BE2C (cell line): ENCODE data around the gene FAM236B.
"Not testable (repeated sequence)": the region's sequence is repeated elsewhere in the genome, so short reads cannot be mapped to it uniquely, and the experiment has no call there.

Source experiments
- DNase-seq: peaks from one replicate; pipeline ENCODE4 v3.0.0-alpha.2; 2020
- H3K27me3 ChIP-seq: fragments of 250-450 bp; sonication (Bioruptor Pico); 2 replicates; pipeline ENCODE4 v1.5.1; 2020; ENCODE audit warnings: mild to moderate bottlenecking
- H3K36me3 ChIP-seq: fragments of 250-450 bp; sonication (Bioruptor Pico); 2 replicates; pipeline ENCODE4 v1.5.1; 2020; ENCODE audit warnings: mild to moderate bottlenecking
- H3K4me1 ChIP-seq: fragments of 250-450 bp; sonication (Bioruptor Pico); 2 replicates; pipeline ENCODE4 v1.5.1; 2020
- H3K4me3 ChIP-seq: 2 replicates; pipeline ENCODE4 v1.5.1; 2011; ENCODE audit warnings: low read depth, low read length
- H3K9me3 ChIP-seq: fragments of 250-450 bp; sonication (Bioruptor Pico); 2 replicates; pipeline ENCODE4 v1.5.1; 2020
- TF ChIP-seq, protein P1 (sequence below): IDR thresholded peaks from 2 replicates; pipeline ENCODE4 v1.5.1; 2012; ENCODE audit warnings: mild to moderate bottlenecking, low read depth, low read length

FAM236B gene

DNA sequence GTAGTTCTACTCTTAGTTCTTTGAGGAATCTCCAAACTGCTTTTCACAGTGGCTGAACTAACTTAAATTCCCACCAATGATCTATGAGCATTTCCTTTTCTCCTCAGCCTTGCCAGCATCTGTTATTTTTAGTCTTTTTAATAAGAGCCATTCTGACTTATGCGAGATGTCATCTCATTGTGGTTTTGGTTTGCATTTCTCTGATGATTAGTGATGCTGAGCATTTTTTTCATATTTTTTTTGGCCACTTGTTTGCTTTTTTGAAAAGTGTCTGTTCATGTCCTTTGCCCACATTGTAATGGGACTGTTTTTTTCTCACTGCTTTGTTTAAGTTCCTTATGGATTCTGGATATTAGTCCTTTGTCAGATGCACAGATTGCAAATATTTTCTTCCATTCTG, 46.9 kb downstream of the FAM236B start:
- no peaks in the 10 kb centered on the region for H3K9me3 ChIP-seq
- DNase-seq, result no peak
- TF ChIP-seq, protein P1, sequence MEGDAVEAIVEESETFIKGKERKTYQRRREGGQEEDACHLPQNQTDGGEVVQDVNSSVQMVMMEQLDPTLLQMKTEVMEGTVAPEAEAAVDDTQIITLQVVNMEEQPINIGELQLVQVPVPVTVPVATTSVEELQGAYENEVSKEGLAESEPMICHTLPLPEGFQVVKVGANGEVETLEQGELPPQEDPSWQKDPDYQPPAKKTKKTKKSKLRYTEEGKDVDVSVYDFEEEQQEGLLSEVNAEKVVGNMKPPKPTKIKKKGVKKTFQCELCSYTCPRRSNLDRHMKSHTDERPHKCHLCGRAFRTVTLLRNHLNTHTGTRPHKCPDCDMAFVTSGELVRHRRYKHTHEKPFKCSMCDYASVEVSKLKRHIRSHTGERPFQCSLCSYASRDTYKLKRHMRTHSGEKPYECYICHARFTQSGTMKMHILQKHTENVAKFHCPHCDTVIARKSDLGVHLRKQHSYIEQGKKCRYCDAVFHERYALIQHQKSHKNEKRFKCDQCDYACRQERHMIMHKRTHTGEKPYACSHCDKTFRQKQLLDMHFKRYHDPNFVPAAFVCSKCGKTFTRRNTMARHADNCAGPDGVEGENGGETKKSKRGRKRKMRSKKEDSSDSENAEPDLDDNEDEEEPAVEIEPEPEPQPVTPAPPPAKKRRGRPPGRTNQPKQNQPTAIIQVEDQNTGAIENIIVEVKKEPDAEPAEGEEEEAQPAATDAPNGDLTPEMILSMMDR, result no peak
- H3K4me1 ChIP-seq, result no peaks in the 10 kb centered on the region
- H3K27me3 ChIP-seq, result no peaks in the 10 kb centered on the region
- no peaks in the 10 kb centered on the region for H3K36me3 ChIP-seq
- no peak overlapping the region for H3K4me3 ChIP-seq

DNA sequence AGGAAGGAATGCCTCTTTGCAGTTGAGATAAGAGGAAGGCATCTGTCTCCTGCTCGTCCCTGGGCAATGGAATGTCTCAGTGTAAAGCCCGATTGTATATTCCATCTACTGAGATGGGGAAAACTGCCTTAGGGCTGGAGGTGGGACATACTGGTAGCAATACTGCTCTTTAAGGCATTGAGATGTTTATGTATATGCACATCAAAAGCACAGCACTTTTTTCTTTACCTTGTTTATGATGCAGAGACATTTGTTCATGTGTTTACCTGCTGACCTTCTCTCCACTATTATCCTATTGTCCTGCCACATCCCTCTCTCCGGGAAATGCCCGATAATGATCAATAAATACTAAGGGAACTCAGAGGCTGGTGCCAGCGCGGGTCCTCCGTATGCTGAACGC, 48.8 kb downstream of the FAM236B start:
- H3K36me3 ChIP-seq, H3K27me3 ChIP-seq: not testable (repeated sequence)
- DNase-seq, result peak; percentile 8

More for the DNA sequence above, 48.8 kb downstream of the FAM236B start:
- H3K9me3 ChIP-seq, H3K4me3 ChIP-seq, H3K4me1 ChIP-seq: not testable (repeated sequence)
